H9 (cell line): Measurements from ENCODE around the gene ERCC8. TPM values are rescaled to one million over a fixed set of nuclear protein-coding genes. Genes with fewer than 3 reads are reported as not detected.

Experiments
- DNase-seq: peaks from one replicate; pipeline ENCODE4 v3.0.0-alpha.2; 2017
- H2AFZ ChIP-seq: one replicate; pipeline ENCODE4 v1.6.1; 2013; ENCODE audit warnings: mild to moderate bottlenecking, low read length, control low read depth, moderate library complexity
- H2AK5ac ChIP-seq: 2 replicates; pipeline ENCODE4 v1.6.1; 2013; ENCODE audit warnings: low read length, control low read depth, mixed read lengths; ENCODE audit not compliant: insufficient read length
- H2BK120ac ChIP-seq: one replicate; pipeline ENCODE4 v1.6.1; 2013; ENCODE audit warnings: low read depth, mild to moderate bottlenecking, low read length, control low read depth, inconsistent platforms; ENCODE audit not compliant: poor library complexity, severe bottlenecking
- H2BK12ac ChIP-seq: 2 replicates; pipeline ENCODE4 v1.6.1; 2013; ENCODE audit warnings: low read length, control low read depth, mixed read lengths, low read depth; ENCODE audit not compliant: insufficient read length
- H2BK15ac ChIP-seq: 2 replicates; pipeline ENCODE4 v1.6.1; 2013; ENCODE audit warnings: low read depth, low read length, control low read depth
- H2BK20ac ChIP-seq: one replicate; pipeline ENCODE4 v1.6.1; 2013; ENCODE audit warnings: low read depth, mild to moderate bottlenecking, low read length, control low read depth, inconsistent platforms; ENCODE audit not compliant: poor library complexity, severe bottlenecking
- H2BK5ac ChIP-seq: 2 replicates; pipeline ENCODE4 v1.6.1; 2013; ENCODE audit warnings: low read length, control low read depth, mixed read lengths; ENCODE audit not compliant: insufficient read length
- H3K14ac ChIP-seq: 2 replicates; pipeline ENCODE4 v1.6.1; 2013; ENCODE audit warnings: low read length, control low read depth; ENCODE audit not compliant: insufficient read depth
- H3K18ac ChIP-seq: 2 replicates; pipeline ENCODE4 v1.6.1; 2013; ENCODE audit warnings: low read depth, mild to moderate bottlenecking, mixed read lengths, low read length, control low read depth; ENCODE audit not compliant: insufficient read length
- H3K23ac ChIP-seq: 2 replicates; pipeline ENCODE4 v1.6.1; 2013; ENCODE audit warnings: low read length, control low read depth, mixed read lengths, low read depth; ENCODE audit not compliant: insufficient read length
- H3K23me2 ChIP-seq: 2 replicates; pipeline ENCODE4 v1.6.1; 2013; ENCODE audit warnings: low read depth, mild to moderate bottlenecking, mixed read lengths, low read length, control low read depth; ENCODE audit not compliant: insufficient read length, poor library complexity, severe bottlenecking
- H3K27ac ChIP-seq: 2 replicates; pipeline ENCODE4 v1.5.1; 2013; ENCODE audit warnings: low read length, control low read depth, mixed read lengths, low read depth; ENCODE audit not compliant: insufficient read length
- H3K27me3 ChIP-seq: 2 replicates; pipeline ENCODE4 v1.6.1; 2013; ENCODE audit warnings: low read length, control low read depth, inconsistent platforms; ENCODE audit not compliant: insufficient read depth
- H3K4ac ChIP-seq: 2 replicates; pipeline ENCODE4 v1.6.1; 2013; ENCODE audit warnings: low read depth, mild to moderate bottlenecking, control low read depth, inconsistent platforms, low read length, moderate library complexity
- H3K4me1 ChIP-seq: 2 replicates; pipeline ENCODE4 v1.6.1; 2013; ENCODE audit warnings: low read length, control low read depth, inconsistent platforms; ENCODE audit not compliant: insufficient read depth
- H3K4me2 ChIP-seq: 2 replicates; pipeline ENCODE4 v1.6.1; 2013; ENCODE audit warnings: low read length, control low read depth, mixed read lengths; ENCODE audit not compliant: insufficient read length, insufficient read depth
- H3K56ac ChIP-seq: 2 replicates; pipeline ENCODE4 v1.6.1; 2013; ENCODE audit warnings: low read depth, mild to moderate bottlenecking, mixed read lengths, low read length, control low read depth; ENCODE audit not compliant: insufficient read length
- H3K79me1 ChIP-seq: 2 replicates; pipeline ENCODE4 v1.6.1; 2013; ENCODE audit warnings: low read depth, mild to moderate bottlenecking, moderate library complexity, low read length, control low read depth, inconsistent platforms; ENCODE audit not compliant: insufficient read depth, poor library complexity, severe bottlenecking
- H3K79me2 ChIP-seq: 2 replicates; pipeline ENCODE4 v1.6.1; 2013; ENCODE audit warnings: low read length, control low read depth, inconsistent platforms; ENCODE audit not compliant: insufficient read depth
- H3K9ac ChIP-seq: 2 replicates; pipeline ENCODE4 v1.6.1; 2013; ENCODE audit warnings: low read length, control low read depth, mixed read lengths; ENCODE audit not compliant: insufficient read length; ENCODE audit errors: extremely low read depth
- H3K9me3 ChIP-seq: one replicate; pipeline ENCODE4 v1.6.1; 2013; ENCODE audit warnings: low read depth, low read length, inconsistent platforms; ENCODE audit not compliant: control insufficient read depth
- H3T11ph ChIP-seq: one replicate; pipeline ENCODE4 v1.6.1; 2013; ENCODE audit warnings: mild to moderate bottlenecking, low read length, control low read depth, inconsistent platforms
- H4K20me1 ChIP-seq: one replicate; pipeline ENCODE4 v1.6.1; 2013; ENCODE audit not compliant: control insufficient read depth, insufficient read length, insufficient read depth
- H4K5ac ChIP-seq: 2 replicates; pipeline ENCODE4 v1.6.1; 2013; ENCODE audit warnings: low read depth, mild to moderate bottlenecking, mixed read lengths, low read length, control low read depth; ENCODE audit not compliant: insufficient read length
- H4K8ac ChIP-seq: replicated peaks from 2 replicates; pipeline ENCODE4 v1.6.1; 2013; ENCODE audit warnings: low read length, control low read depth, mixed read lengths, low read depth; ENCODE audit not compliant: insufficient read length
- H4K91ac ChIP-seq: 2 replicates; pipeline ENCODE4 v1.6.1; 2013; ENCODE audit warnings: low read depth, mild to moderate bottlenecking, moderate library complexity, mixed read lengths, low read length, control low read depth; ENCODE audit not compliant: insufficient read length
- H3K27ac Mint-ChIP-seq, 3 experiments: 2 replicates in 2 of 3; 3 replicates in 1 of 3; pipeline ENCODE4 v1.8.0; 2020 to 2021; ENCODE audit warnings: mixed read lengths in 3 of 3, mild to moderate bottlenecking in 1 of 3, moderate library complexity in 1 of 3
- H3K27me3 Mint-ChIP-seq: 2 replicates; pipeline ENCODE4 v1.8.0; 2021; ENCODE audit warnings: low read depth, mild to moderate bottlenecking, moderate library complexity, mixed read lengths
- H3K36me3 Mint-ChIP-seq, 3 experiments: 2 replicates in 2 of 3; 3 replicates in 1 of 3; pipeline ENCODE4 v1.8.0; 2020 to 2021; ENCODE audit warnings: low read depth in 3 of 3, mixed read lengths in 3 of 3; ENCODE audit not compliant: insufficient read depth in 1 of 3
- H3K4me1 Mint-ChIP-seq, 2 experiments: 2 replicates each; pipeline ENCODE4 v1.8.0; 2020; ENCODE audit warnings: mixed read lengths in 2 of 2
- H3K4me3 Mint-ChIP-seq, 2 experiments: 2 replicates in 1 of 2; 3 replicates in 1 of 2; pipeline ENCODE4 v1.8.0; 2020 to 2021; ENCODE audit warnings: mild to moderate bottlenecking in 2 of 2, mixed read lengths in 2 of 2, moderate library complexity in 1 of 2
- H3K9me3 Mint-ChIP-seq, 2 experiments: 2 replicates in 1 of 2; 3 replicates in 1 of 2; pipeline ENCODE4 v1.8.0; 2020; ENCODE audit warnings: mild to moderate bottlenecking in 2 of 2, mixed read lengths in 2 of 2, moderate library complexity in 1 of 2
- WGBS: extraction: QIAGEN DNeasy Blood & Tissue Kit; methylation state at CpG from one replicate; pipeline ENCODE4 v1.1.7; 2013; ENCODE audit warnings: missing lambda C conversion rate, low lambda C conversion rate, mixed read lengths; ENCODE audit not compliant: insufficient read length; ENCODE audit errors: extremely low coverage; 5-methylcytosine and 5-hydroxymethylcytosine counted together
- total RNA-seq: library from RNA; stranded (reverse); gene quantifications from 2 replicates; pipeline ENCODE4 v1.2.1, GENCODE V29; 2021
- TF ChIP-seq, protein P1 (sequence below): fragments of 200-600 bp; sonication (generic); conservative IDR thresholded peaks from 3 replicates; pipeline ENCODE4 v1.8.0; 2021; ENCODE audit warnings: antibody characterized with exemption, mild to moderate bottlenecking

The ERCC8 gene
- total RNA-seq, 1 experiment from 2014 or later: 18.0 TPM

DNA sequence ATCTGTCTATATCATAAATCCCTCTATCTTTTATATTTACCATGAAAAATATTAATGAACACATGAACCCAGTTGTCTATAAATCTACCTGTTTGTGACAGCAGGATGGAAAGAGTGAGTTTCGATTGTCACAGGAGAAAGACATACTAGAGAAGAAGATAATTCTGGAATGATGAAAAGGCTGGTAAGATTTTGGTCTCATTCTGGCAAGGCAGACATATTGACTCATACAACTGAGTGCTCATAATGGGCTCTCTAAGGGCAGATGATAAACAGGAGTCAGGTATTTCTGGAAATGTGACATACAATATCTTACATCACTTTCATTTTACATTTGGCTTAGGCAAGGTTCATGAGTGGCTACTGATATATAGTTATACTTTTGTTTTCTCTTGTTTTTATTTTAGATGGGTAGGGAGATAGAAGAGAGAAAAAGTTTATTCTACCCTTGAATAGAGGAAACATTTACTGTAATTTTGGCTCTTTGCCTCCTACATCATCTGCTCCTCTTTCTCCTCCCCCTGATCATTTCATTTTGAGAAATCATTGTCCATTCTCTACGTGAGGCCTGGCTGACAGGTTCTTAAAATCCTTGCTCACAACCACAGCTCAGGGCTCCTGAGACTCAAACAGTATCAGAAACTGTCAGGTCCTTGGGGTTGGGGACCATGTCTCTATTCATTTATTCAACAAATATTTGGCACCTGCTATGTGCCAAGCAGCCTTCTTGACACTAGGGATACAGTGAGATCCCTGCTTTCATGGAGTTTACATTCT lies 115.2 kb downstream of the ERCC8 start:
- Histone ChIP-seq H3K79me2 (no peaks in the 10 kb centered on the region), H3K23ac (no peak overlapping the region), H3K9ac (no peak overlapping the region), H3T11ph (no peak overlapping the region), H3K4me2 (no peak overlapping the region), H3K18ac (no peak overlapping the region), H3K79me1 (no peaks in the 10 kb centered on the region), H3K9me3 (no peaks in the 10 kb centered on the region), H3K4me1 (no peaks in the 10 kb centered on the region), H4K20me1 (no peaks in the 10 kb centered on the region), H3K23me2 (no peaks in the 10 kb centered on the region), H4K8ac (no peak overlapping the region), H2AK5ac (no peak overlapping the region), H3K56ac (no peak overlapping the region), H4K91ac (no peak overlapping the region), H3K4ac (no peak overlapping the region), H2BK15ac (no peak overlapping the region), H2AFZ (no peak overlapping the region), H2BK120ac (no peak overlapping the region), H3K14ac (no peak overlapping the region), H2BK20ac (no peak overlapping the region), H3K27me3 (no peaks in the 10 kb centered on the region), H2BK12ac (no peak overlapping the region), H2BK5ac (no peak overlapping the region), H3K27ac (no peak overlapping the region), H4K5ac (no peak overlapping the region)
- Mint-ChIP-seq H3K36me3 (no peaks in the 10 kb centered on the region), H3K4me3 (no peak overlapping the region), H3K9me3 (no peaks in the 10 kb centered on the region), H3K27me3 (no peaks in the 10 kb centered on the region), H3K4me1 (no peaks in the 10 kb centered on the region; a peak in 1 of 4 replicates), H3K27ac (no peak overlapping the region; a peak in 1 of 7 replicates)
- no CpG with 5 or more reads among the region's 2 CpGs for WGBS
- TF ChIP-seq, protein P1, sequence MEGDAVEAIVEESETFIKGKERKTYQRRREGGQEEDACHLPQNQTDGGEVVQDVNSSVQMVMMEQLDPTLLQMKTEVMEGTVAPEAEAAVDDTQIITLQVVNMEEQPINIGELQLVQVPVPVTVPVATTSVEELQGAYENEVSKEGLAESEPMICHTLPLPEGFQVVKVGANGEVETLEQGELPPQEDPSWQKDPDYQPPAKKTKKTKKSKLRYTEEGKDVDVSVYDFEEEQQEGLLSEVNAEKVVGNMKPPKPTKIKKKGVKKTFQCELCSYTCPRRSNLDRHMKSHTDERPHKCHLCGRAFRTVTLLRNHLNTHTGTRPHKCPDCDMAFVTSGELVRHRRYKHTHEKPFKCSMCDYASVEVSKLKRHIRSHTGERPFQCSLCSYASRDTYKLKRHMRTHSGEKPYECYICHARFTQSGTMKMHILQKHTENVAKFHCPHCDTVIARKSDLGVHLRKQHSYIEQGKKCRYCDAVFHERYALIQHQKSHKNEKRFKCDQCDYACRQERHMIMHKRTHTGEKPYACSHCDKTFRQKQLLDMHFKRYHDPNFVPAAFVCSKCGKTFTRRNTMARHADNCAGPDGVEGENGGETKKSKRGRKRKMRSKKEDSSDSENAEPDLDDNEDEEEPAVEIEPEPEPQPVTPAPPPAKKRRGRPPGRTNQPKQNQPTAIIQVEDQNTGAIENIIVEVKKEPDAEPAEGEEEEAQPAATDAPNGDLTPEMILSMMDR: no peak
- DNase-seq: no peak
